SK-N-SH treated with all-trans-retinoic acid at 6 μM for 48 hours (cell line): Measurements from ENCODE around the gene U2SURP.

Source experiments
- ATAC-seq: fragments of 200-7000 bp; cut with Tn5 transposase; 3 replicates; pipeline ENCODE4 v1.9.1; 2020; ENCODE audit warnings: mild to moderate bottlenecking, moderate library complexity
- ARNTL ChIP-seq: fragments of 450-650 bp; formaldehyde crosslinking; IDR thresholded peaks from 2 replicates; pipeline ENCODE4 v1.5.0; 2020; ENCODE audit warnings: low read depth, mild to moderate bottlenecking, moderate library complexity, borderline replicate concordance
- BACH2 ChIP-seq: fragments of 250-450 bp; sonication (Bioruptor Pico); IDR thresholded peaks from 2 replicates; pipeline ENCODE4 v1.9.0; 2021; ENCODE audit warnings: mild to moderate bottlenecking, borderline replicate concordance
- CREB5 ChIP-seq: fragments of 250-450 bp; sonication (Bioruptor Pico); IDR thresholded peaks from 2 replicates; pipeline ENCODE4 v1.5.1; 2020; ENCODE audit warnings: low read depth, mild to moderate bottlenecking, moderate library complexity
- CSRNP3 ChIP-seq: fragments of 250-450 bp; sonication (Bioruptor Pico); IDR thresholded peaks from 2 replicates; pipeline ENCODE4 v1.5.1; 2021; ENCODE audit warnings: mild to moderate bottlenecking, moderate library complexity
- ESRRG ChIP-seq: fragments of 250-450 bp; sonication (Bioruptor Pico); IDR thresholded peaks from 2 replicates; pipeline ENCODE4 v1.6.1; 2021; ENCODE audit warnings: mild to moderate bottlenecking
- GLIS3 ChIP-seq: fragments of 250-450 bp; sonication (Bioruptor Pico); IDR thresholded peaks from 2 replicates; pipeline ENCODE4 v1.5.0; 2020; ENCODE audit warnings: mild to moderate bottlenecking, moderate library complexity
- OSR1 ChIP-seq: fragments of 250-450 bp; sonication (Bioruptor Pico); IDR thresholded peaks from 2 replicates; pipeline ENCODE4 v1.8.0; 2022; ENCODE audit warnings: moderate library complexity, mild to moderate bottlenecking, inconsistent platforms
- PATZ1 ChIP-seq: fragments of 250-450 bp; sonication (Bioruptor Pico); IDR thresholded peaks from 2 replicates; pipeline ENCODE4 v1.8.0; 2020; ENCODE audit warnings: mild to moderate bottlenecking, moderate library complexity, borderline replicate concordance
- PPARA ChIP-seq: fragments of 250-450 bp; sonication (Bioruptor Pico); IDR thresholded peaks from 2 replicates; pipeline ENCODE4 v1.5.0; 2020; ENCODE audit warnings: mild to moderate bottlenecking, borderline replicate concordance
- RARB ChIP-seq: fragments of 250-450 bp; sonication (Bioruptor Pico); IDR thresholded peaks from 2 replicates; pipeline ENCODE4 v1.8.0; 2021; ENCODE audit warnings: mild to moderate bottlenecking, moderate library complexity
- SNAI2 ChIP-seq: fragments of 250-450 bp; sonication (Bioruptor Pico); IDR thresholded peaks from 2 replicates; pipeline ENCODE4 v1.5.0; 2020; ENCODE audit warnings: mild to moderate bottlenecking, moderate library complexity
- TCF4 ChIP-seq: fragments of 250-450 bp; sonication (Bioruptor Pico); IDR thresholded peaks from 2 replicates; pipeline ENCODE4 v1.8.0; 2021; ENCODE audit warnings: mild to moderate bottlenecking, moderate library complexity, borderline replicate concordance
- TOX ChIP-seq: fragments of 250-450 bp; sonication (Bioruptor Pico); IDR thresholded peaks from 2 replicates; pipeline ENCODE4 v1.8.0; 2021; ENCODE audit warnings: mild to moderate bottlenecking, moderate library complexity, borderline replicate concordance
- TSHZ2 ChIP-seq: fragments of 250-450 bp; sonication (Bioruptor Pico); IDR thresholded peaks from 2 replicates; pipeline ENCODE4 v1.5.0; 2020; ENCODE audit warnings: mild to moderate bottlenecking, moderate library complexity
- ZC3H10 ChIP-seq: fragments of 250-450 bp; sonication (Bioruptor Pico); IDR thresholded peaks from 2 replicates; pipeline ENCODE4 v1.5.1; 2021; ENCODE audit warnings: mild to moderate bottlenecking, moderate library complexity
- ZFP3 ChIP-seq: fragments of 250-450 bp; sonication (Bioruptor Pico); IDR thresholded peaks from 2 replicates; pipeline ENCODE4 v1.5.0; 2020; ENCODE audit warnings: mild to moderate bottlenecking, moderate library complexity
- ZFP30 ChIP-seq: fragments of 450-650 bp; formaldehyde crosslinking; IDR thresholded peaks from 2 replicates; pipeline ENCODE4 v1.5.0; 2022; ENCODE audit warnings: mild to moderate bottlenecking, moderate library complexity
- ZNF565 ChIP-seq: fragments of 450-650 bp; formaldehyde crosslinking; conservative IDR thresholded peaks from 2 replicates; pipeline ENCODE4 v1.5.0; 2020; ENCODE audit warnings: low read depth, mild to moderate bottlenecking, moderate library complexity
- ZNF70 ChIP-seq: fragments of 450-650 bp; formaldehyde crosslinking; IDR thresholded peaks from 2 replicates; pipeline ENCODE4 v1.5.0; 2020; ENCODE audit warnings: mild to moderate bottlenecking, moderate library complexity
- ZNF8 ChIP-seq: fragments of 450-650 bp; formaldehyde crosslinking; IDR thresholded peaks from 2 replicates; pipeline ENCODE4 v1.5.0; 2020; ENCODE audit warnings: mild to moderate bottlenecking, moderate library complexity

The U2SURP gene

GRCh38 chr3:143001369-143002082 is at the start of gene U2SURP:
U2SURP (plus strand) TSS chr3:143001570; CDS start chr3:143001629, 59 bp downstream.
- ATAC-seq = peak; percentile 89
- no peak for TF ChIP-seq ZNF8
- TF ChIP-seq ARNTL (CRISPR knock-in tag) = no peak
- 0 out of 2 replicates have a peak, but pooled peaks have one; percentile 7 for TF ChIP-seq ESRRG (CRISPR knock-in tag)
- TF ChIP-seq ZNF565 = no peak
- no peak for TF ChIP-seq TCF4

- no peak for TF ChIP-seq OSR1 (CRISPR knock-in tag)
- TF ChIP-seq ZC3H10 (CRISPR knock-in tag) = no peak
- no peak for TF ChIP-seq RARB
- no peak for TF ChIP-seq CSRNP3 (CRISPR knock-in tag)
- no peak for TF ChIP-seq ZFP30 (CRISPR knock-in tag)
- no peak for TF ChIP-seq ZNF8
- no peak for TF ChIP-seq ZFP3 (CRISPR knock-in tag)
- no peak for TF ChIP-seq ZNF70 (CRISPR knock-in tag)
Measured at GRCh38 chr3:142951794-142952193, 49.6 kb upstream of the U2SURP start.

GRCh38 chr3:142952272-142953193 is 48.8 kb upstream of the U2SURP start:
- TF ChIP-seq RARB (no peak), CREB5 (CRISPR knock-in tag) (no peak), CSRNP3 (CRISPR knock-in tag) (no peak), ZNF565 (no peak), PATZ1 (CRISPR knock-in tag) (no peak), TSHZ2 (CRISPR knock-in tag) (no peak), ZNF70 (CRISPR knock-in tag) (no peak), ZFP30 (CRISPR knock-in tag) (no peak), PPARA (no peak)
- ATAC-seq = no peak

More at GRCh38 chr3:142951794-142952193, 49.6 kb upstream of the U2SURP start:
- no peak for ATAC-seq

- no peak for ATAC-seq
Measured at GRCh38 chr3:142953443-142953842, 47.9 kb upstream of the U2SURP start.

More at GRCh38 chr3:142953443-142953842, 47.9 kb upstream of the U2SURP start:
- TF ChIP-seq ZFP30 (CRISPR knock-in tag) (no peak), ZNF8 (no peak), BACH2 (CRISPR knock-in tag) (no peak), SNAI2 (CRISPR knock-in tag) (no peak), ZNF565 (no peak), PPARA (no peak), CREB5 (CRISPR knock-in tag) (no peak), GLIS3 (CRISPR knock-in tag) (no peak), TSHZ2 (CRISPR knock-in tag) (no peak), TCF4 (no peak), TOX (CRISPR knock-in tag) (no peak), ZFP3 (CRISPR knock-in tag) (no peak)
